ENCODE measurements around the gene HSF2BP. TPM values are rescaled to one million over a fixed set of nuclear protein-coding genes. Genes with fewer than 3 reads are reported as not detected.
"Not testable (repeated sequence)": the region's sequence is repeated elsewhere in the genome, so short reads cannot be mapped to it uniquely, and the experiment has no call there.

Gene HSF2BP
- total RNA-seq, 6 donors from 2014 or later: 0.40 to 0.91 (median 0.45) TPM; not detected in 2

GRCh38 chr21:43511209-43511608 lies 148.1 kb downstream of the HSF2BP start:
- H3K9me3 ChIP-seq; DNase-seq; ATAC-seq (ENCODE audit: low FRiP score in 2 of 2); H3K4me3 ChIP-seq; H3K4me1 ChIP-seq; H3K27me3 ChIP-seq; H3K36me3 ChIP-seq; H3K27ac ChIP-seq: not testable (repeated sequence)
- no CpG with 5 or more reads among the region's 4 CpGs for WGBS, 2 donors

- ATAC-seq (ENCODE audit: low FRiP score in 2 of 2): peak in 1 of 2 donors; percentile 68
- H3K27ac ChIP-seq, H3K4me1 ChIP-seq, H3K36me3 ChIP-seq, H3K9me3 ChIP-seq, H3K27me3 ChIP-seq, DNase-seq, H3K4me3 ChIP-seq: not testable (repeated sequence)
- WGBS, 2 donors: no CpG with 5 or more reads among the region's 3 CpGs
These were observed 148.6 kb downstream of the HSF2BP start for GRCh38 chr21:43510669-43511068.

- not testable (repeated sequence) for H3K27me3 ChIP-seq; H3K9me3 ChIP-seq; H3K4me1 ChIP-seq; DNase-seq; H3K36me3 ChIP-seq; H3K27ac ChIP-seq; H3K4me3 ChIP-seq; ATAC-seq (ENCODE audit: low FRiP score in 2 of 2)
- WGBS, 2 donors: no CpG with 5 or more reads among the region's 13 CpGs
These were observed 155.4 kb downstream of the HSF2BP start for GRCh38 chr21:43503892-43504291.

- ATAC-seq (ENCODE audit: low FRiP score in 2 of 2): peak; percentile 57 to 61
- not testable (repeated sequence) for H3K4me1 ChIP-seq, H3K27ac ChIP-seq, H3K27me3 ChIP-seq, H3K9me3 ChIP-seq, DNase-seq, H3K36me3 ChIP-seq, H3K4me3 ChIP-seq
- no CpG with 5 or more reads among the region's 15 CpGs for WGBS, 2 donors
These were observed 156.1 kb downstream of the HSF2BP start for GRCh38 chr21:43503075-43503750.

- not testable (repeated sequence) for H3K4me1 ChIP-seq, H3K36me3 ChIP-seq, H3K27ac ChIP-seq, H3K27me3 ChIP-seq, DNase-seq, H3K4me3 ChIP-seq, H3K9me3 ChIP-seq
- peak; percentile 89 to 90 for ATAC-seq (ENCODE audit: low FRiP score in 2 of 2)
- WGBS, 2 donors: no CpG with 5 or more reads among the region's 23 CpGs
These were observed 156.7 kb downstream of the HSF2BP start for GRCh38 chr21:43502407-43503071.

GRCh38 chr21:43498924-43499323 lies 160.4 kb downstream of the HSF2BP start:
- not testable (repeated sequence) for H3K27ac ChIP-seq; H3K27me3 ChIP-seq; H3K36me3 ChIP-seq; ATAC-seq (ENCODE audit: low FRiP score in 2 of 2); DNase-seq; H3K4me1 ChIP-seq; H3K9me3 ChIP-seq; H3K4me3 ChIP-seq
- WGBS, 2 donors: no CpG with 5 or more reads among the region's 8 CpGs

- not testable (repeated sequence) for H3K36me3 ChIP-seq, H3K27ac ChIP-seq, H3K27me3 ChIP-seq, DNase-seq, H3K4me3 ChIP-seq, H3K4me1 ChIP-seq, H3K9me3 ChIP-seq
- WGBS, 2 donors: no CpG with 5 or more reads among the region's 7 CpGs
- ATAC-seq (ENCODE audit: low FRiP score in 2 of 2): peak in 1 of 2 donors; percentile 66
These were observed 161.2 kb downstream of the HSF2BP start for GRCh38 chr21:43498065-43498464.

- WGBS, 2 donors: no CpG with 5 or more reads among the region's 18 CpGs
- not testable (repeated sequence) for H3K27ac ChIP-seq, H3K36me3 ChIP-seq, H3K27me3 ChIP-seq, H3K9me3 ChIP-seq, DNase-seq, H3K4me1 ChIP-seq, H3K4me3 ChIP-seq
- peak; percentile 73 to 93 for ATAC-seq (ENCODE audit: low FRiP score in 2 of 2)
These were observed 164.8 kb downstream of the HSF2BP start for GRCh38 chr21:43494279-43495012.

GRCh38 chr21:43493471-43493870 lies 165.8 kb downstream of the HSF2BP start:
- H3K4me1 ChIP-seq; H3K36me3 ChIP-seq; ATAC-seq (ENCODE audit: low FRiP score in 2 of 2); H3K27me3 ChIP-seq; H3K4me3 ChIP-seq; H3K9me3 ChIP-seq; DNase-seq; H3K27ac ChIP-seq: not testable (repeated sequence)
- WGBS, 2 donors: no CpG with 5 or more reads among the region's 14 CpGs

GRCh38 chr21:43488235-43488634 lies 171.1 kb downstream of the HSF2BP start:
- not testable (repeated sequence) for H3K9me3 ChIP-seq; H3K27me3 ChIP-seq; H3K4me3 ChIP-seq; H3K4me1 ChIP-seq; H3K27ac ChIP-seq; H3K36me3 ChIP-seq; DNase-seq; ATAC-seq (ENCODE audit: low FRiP score in 2 of 2)
- no CpG with 5 or more reads among the region's 17 CpGs for WGBS, 2 donors

GRCh38 chr21:43486051-43486450 lies 173.2 kb downstream of the HSF2BP start:
- not testable (repeated sequence) for H3K27ac ChIP-seq, H3K27me3 ChIP-seq, H3K4me3 ChIP-seq, DNase-seq, H3K4me1 ChIP-seq, H3K9me3 ChIP-seq, H3K36me3 ChIP-seq
- peak in 1 of 2 donors; percentile 30 for ATAC-seq (ENCODE audit: low FRiP score in 2 of 2)
- WGBS, 2 donors: no CpG with 5 or more reads among the region's 5 CpGs

- H3K27me3 ChIP-seq; H3K9me3 ChIP-seq; H3K36me3 ChIP-seq; H3K4me1 ChIP-seq; DNase-seq; H3K27ac ChIP-seq; H3K4me3 ChIP-seq; ATAC-seq (ENCODE audit: low FRiP score in 2 of 2): not testable (repeated sequence)
- no CpG with 5 or more reads among the region's 25 CpGs for WGBS, 2 donors
These were observed 174.3 kb downstream of the HSF2BP start for GRCh38 chr21:43485016-43485415.

- ATAC-seq (ENCODE audit: low FRiP score in 2 of 2): peak in 1 of 2 donors; percentile 16
- H3K4me3 ChIP-seq, H3K27ac ChIP-seq, H3K4me1 ChIP-seq, H3K36me3 ChIP-seq, DNase-seq, H3K27me3 ChIP-seq, H3K9me3 ChIP-seq: not testable (repeated sequence)
- no CpG with 5 or more reads among the region's 13 CpGs for WGBS, 2 donors
These were observed 180.1 kb downstream of the HSF2BP start for GRCh38 chr21:43479197-43479596.

Data from upper lobe of left lung (tissue), 6 donors.